ENCODE results near the gene SCAI.
"Not testable (repeated sequence)": the region's sequence is repeated elsewhere in the genome, so short reads cannot be mapped to it uniquely, and the experiment has no call there.

Gene SCAI

GRCh38 chr9:125028041-125028440 is 115.3 kb downstream of the SCAI start:
- no peak for DNase-seq (ENCODE audit: low spot score)

- DNase-seq (ENCODE audit: low spot score): no peak
Observed at GRCh38 chr9:125024917-125025316, 118.4 kb downstream of the SCAI start.

GRCh38 chr9:125021069-125021468 is 122.3 kb downstream of the SCAI start:
- DNase-seq (ENCODE audit: low spot score): no peak

DNA sequence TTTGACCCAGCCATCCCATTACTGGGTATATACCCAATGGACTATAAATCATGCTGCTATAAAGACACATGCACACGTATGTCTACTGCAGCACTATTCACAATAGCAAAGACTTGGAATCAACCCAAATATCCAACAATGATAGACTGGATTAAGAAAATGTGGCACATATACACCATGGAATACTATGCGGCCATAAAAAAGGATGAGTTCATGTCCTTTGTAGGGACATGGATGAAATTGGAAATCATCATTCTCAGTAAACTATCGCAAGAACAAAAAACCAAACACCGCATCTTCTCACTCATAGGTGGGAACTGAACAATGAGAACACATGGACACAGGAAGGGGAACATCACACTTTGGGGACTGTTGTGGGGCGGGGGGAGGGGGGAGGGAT is 127.7 kb downstream of the SCAI start:
- DNase-seq (ENCODE audit: low spot score): not testable (repeated sequence)

DNA sequence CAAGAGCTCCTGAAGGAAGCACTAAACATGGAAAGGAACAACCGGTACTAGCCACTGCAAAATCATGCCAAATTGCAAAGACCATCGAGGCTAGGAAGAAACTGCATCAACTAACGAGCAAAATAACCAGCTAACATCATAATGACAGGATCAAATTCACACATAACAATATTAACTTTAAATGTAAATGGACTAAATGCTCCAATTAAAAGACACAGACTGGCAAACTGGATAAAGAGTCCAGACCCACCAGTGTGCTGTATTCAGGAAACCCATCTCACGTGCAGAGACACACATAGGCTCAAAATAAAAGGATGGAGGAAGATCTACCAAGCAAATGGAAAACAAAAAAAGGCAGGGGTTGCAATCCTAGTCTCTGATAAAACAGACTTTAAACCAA is 131.3 kb downstream of the SCAI start:
- DNase-seq (ENCODE audit: low spot score): not testable (repeated sequence)

DNA sequence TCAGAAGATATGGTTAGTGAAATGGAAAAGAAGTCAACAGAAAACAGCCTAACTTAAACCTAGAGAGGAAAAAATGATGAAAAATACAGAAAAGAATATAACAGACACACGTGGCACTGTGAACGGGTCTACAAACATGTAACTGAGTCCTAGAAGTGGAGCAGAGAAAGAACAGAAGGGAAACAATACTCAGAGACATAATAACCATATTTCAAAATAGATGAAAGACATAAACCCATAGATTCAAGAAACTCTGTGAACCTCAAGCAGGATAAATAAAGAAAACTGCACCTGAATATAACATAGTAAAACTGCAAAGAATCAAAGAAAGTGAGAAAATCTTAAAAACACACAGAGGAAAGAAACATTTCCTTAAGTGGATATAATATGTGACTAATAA is 134.7 kb downstream of the SCAI start:
- DNase-seq (ENCODE audit: low spot score): no peak

GRCh38 chr9:125003332-125003731 is 140.0 kb downstream of the SCAI start:
- DNase-seq (ENCODE audit: low spot score): no peak

DNA sequence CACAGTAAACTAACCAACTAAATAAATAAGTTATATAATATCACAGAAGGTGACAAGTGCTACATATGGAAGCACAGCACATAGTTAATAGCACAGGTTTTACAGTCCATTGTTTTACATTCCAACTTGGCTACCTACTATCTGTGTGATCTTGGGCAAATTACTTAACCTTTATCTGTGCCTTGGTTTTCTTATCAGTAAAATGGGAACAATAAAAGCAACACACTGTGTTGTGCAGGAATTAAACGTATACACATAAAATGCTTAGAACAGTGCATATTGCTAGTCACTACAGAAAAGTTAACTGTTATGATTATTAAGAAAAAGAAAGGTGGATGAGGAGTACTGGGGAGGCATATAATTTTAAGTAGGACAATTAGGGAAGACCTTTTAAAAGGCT is 159.6 kb downstream of the SCAI start:
- no peak for DNase-seq (ENCODE audit: low spot score)

DNA sequence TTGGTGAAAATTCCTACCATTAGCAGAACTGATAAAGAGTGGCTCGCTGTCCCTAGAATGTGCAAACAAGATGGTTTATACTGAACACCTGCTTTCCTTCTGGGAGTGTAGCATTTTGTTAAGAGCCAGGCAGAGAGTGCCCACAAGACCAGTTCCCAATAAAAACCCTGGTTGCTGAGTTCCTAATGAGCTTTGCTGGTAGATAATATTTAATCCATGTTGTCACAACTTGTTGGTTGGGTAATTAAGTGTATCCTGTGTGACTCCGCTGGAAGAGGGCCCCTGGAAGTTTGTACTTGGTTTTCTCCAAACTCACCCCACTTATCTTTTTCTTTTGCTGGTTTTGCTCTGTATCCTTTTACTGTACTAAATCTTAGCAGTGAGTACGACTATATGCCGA is 162.9 kb downstream of the SCAI start:
- no peak for DNase-seq (ENCODE audit: low spot score)

- DNase-seq (ENCODE audit: low spot score): no peak
Observed at GRCh38 chr9:124975131-124975530, 168.2 kb downstream of the SCAI start.

DNA sequence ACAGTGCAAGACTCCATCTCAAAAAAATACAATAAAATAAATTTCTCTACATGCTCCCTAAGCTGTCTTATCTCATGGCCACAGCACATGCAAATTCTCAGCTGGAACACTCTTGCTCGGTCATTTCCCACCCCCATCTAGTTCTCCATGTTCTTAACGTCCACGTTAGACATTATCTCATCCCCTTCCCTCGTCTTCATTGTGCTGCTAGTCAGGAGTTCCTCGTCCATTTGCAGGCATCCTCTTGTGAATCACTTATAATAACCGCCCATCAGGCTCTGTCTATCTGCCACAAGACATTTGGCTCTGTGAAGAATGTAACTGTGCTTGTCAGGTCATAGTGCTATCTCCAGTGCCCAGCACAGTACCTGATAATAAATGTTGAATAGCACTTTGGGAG is 169.5 kb downstream of the SCAI start:
- no peak for DNase-seq (ENCODE audit: low spot score)

- no peak for DNase-seq (ENCODE audit: low spot score)
Observed at GRCh38 chr9:124972241-124972770, 171.0 kb downstream of the SCAI start.

- no peak for DNase-seq (ENCODE audit: low spot score)
Observed at GRCh38 chr9:124969401-124969800, 173.9 kb downstream of the SCAI start.

DNA sequence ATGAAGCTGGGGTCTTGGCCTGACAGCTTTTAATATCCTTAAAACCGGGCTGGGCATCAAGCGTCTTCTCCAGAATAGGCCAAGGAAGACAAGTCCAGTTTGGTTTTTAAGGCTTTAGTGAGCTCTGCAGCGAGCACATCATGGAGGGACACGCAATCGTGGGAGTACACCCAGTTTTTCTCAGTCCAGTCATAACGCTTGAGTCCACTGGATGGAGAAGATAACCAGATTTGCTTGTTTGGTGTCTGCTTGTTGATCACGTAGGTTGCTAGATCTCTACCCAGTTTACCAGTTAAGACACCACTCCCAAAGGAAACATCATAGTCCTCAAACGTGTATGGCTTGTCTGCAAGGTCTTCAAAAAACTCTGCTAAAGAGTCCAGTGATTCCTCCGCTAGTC is 175.1 kb downstream of the SCAI start:
- DNase-seq (ENCODE audit: low spot score): no peak

DNA sequence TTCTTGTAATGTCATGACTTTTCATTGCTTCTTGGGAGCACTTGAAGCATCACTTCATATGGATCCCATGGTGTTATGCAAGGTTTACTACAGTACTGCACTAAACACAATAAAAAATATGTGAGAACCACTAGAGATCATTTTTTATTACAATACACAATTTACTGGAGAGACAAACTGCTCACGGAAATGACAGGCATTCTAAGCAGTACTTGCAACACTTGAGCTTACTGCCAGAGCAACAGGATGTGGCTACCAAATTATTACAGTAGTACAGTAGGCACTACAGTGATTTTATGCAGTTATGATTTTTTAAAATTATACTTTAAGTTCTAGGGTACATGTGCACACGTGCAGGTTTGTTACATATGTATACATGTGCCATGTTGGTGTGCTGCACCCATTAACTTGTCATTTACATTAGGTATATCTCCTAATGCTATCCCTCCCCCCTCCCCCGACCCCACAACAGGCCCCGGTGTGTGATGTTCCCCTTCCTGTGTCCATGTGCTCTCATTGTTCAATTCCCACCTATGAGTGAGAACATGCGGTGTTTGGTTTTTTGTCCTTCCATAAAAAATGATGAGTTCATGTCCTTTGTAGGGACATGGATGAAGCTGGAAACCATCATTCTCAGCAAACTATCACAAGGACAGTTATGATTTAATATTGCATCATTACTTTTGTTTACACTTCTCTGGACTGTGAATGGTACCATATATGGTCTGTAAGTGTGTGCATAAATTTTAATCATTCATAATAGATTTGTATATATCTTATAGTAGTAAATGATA is 177.4 kb downstream of the SCAI start:
- not testable (repeated sequence) for DNase-seq (ENCODE audit: low spot score)

DNA sequence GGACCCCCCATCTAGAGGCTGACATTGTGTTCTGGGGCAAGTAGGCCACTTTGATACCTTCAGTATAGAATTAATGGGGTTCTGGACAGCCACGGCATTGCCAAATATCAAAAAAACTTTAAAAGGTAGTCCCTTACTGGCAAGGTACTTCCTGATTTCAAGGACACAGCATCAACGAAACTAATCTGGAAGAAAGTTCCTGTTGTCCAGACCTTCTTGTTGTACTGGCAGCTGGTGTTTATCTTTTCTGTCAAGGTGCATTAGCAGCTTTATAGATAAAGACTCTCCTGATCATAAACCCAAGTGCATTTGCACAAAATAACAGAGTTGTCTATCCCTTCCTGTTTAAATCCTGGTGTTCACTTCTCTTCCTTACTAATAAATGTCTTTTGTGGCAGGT is 178.7 kb downstream of the SCAI start:
- no peak for DNase-seq (ENCODE audit: low spot score)

DNA sequence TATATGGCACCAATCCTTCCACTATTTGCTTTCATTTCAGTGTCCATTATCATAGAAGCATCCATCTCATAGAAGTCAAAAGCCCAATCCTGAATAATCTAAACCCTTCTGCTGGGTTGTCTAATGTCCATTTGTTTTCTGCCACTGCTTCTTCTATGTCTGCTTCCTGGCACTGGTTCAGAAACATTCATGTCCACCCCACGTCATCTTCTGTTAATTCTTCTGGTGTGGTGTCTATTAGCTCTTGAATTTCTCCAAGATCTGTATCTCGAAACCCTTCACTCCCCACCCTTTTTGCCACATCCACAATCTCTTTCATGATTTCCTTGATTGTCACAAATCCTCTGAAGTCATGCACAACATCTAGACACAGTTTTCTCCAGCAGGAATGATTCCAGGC is 179.3 kb downstream of the SCAI start:
- no peak for DNase-seq (ENCODE audit: low spot score)

DNA sequence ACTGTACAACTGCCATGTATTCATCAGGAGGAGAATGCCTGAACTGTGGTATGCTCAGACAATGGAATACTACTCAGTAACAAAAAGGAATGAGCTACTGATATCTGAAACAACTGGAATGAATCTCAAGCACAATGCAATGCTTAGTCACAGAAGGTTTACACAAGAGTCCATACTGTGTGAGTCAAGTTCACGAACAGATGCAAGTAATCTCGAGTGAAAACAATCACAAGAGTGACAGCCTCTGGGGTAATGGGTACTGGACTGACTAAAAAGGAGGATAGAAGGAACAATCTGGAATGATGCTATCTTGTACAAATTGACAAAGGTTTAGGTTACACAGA is 182.9 kb downstream of the SCAI start:
- DNase-seq (ENCODE audit: low spot score): no peak

- not testable (repeated sequence) for DNase-seq (ENCODE audit: low spot score)
Observed at GRCh38 chr9:124959671-124960408, 183.5 kb downstream of the SCAI start.

- DNase-seq (ENCODE audit: low spot score): no peak
Observed at GRCh38 chr9:124954255-124954654, 189.1 kb downstream of the SCAI start.

DNA sequence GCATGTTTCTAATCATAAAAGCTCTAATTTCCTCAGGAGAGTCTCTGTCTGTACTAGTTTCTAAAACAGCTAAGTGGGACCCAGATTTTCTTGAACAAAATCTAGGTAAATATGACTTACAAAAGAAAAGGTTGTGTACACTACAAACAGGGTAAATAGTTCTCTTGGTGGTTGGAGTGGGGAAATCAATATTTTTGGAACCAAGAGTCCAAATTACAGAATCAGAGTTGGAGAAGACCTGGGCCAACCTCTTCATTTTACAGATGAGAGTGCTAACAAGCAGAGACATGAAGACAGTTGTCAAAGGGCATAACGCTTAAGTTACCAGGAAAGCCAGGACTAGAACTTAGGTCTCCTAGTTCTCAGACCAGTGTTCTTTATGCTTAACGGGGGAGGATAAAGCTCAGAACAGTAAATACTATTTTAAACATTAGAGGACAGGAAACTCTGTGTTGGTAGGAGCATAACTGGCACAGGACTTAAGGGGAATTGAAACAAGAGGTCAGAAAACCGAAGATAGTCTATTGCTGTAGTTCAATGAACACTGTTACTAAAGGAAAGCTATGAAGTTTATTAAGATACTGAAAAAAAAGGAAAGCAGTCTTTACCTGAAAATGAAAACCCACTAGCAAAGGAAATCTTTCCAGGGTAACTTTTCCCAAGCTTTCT is 193.1 kb downstream of the SCAI start:
- no peak for DNase-seq (ENCODE audit: low spot score)

- DNase-seq (ENCODE audit: low spot score): no peak
Observed at GRCh38 chr9:124949387-124949786, 193.9 kb downstream of the SCAI start.

All from D341Med (cell line).